Measurements from ENCODE around the gene CD3G.
"Not testable (repeated sequence)": the region's sequence is repeated elsewhere in the genome, so short reads cannot be mapped to it uniquely, and the experiment has no call there.

The CD3G gene

DNA sequence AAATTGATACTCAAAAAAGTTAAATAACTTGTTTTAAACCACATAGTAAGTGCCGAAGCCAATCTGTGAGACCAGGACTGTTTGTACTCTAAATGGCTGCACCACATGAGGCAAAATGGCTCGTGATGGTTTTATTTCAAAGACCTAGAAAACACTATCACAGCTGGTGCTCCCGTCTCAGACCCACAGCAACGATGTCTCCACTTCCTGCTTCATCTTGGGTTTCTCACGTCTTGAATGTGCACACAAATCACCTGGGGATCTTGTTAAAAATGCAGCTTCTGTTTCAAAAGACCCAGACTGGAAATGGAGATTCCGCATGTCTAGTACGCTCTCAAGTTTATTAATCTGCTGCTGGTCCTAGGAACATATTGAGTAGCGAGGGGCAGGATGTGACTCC lies 38.4 kb upstream of the CD3G start:
- peak; percentile 50 for ATAC-seq (ENCODE audit: insufficient read depth, low read depth)

DNA sequence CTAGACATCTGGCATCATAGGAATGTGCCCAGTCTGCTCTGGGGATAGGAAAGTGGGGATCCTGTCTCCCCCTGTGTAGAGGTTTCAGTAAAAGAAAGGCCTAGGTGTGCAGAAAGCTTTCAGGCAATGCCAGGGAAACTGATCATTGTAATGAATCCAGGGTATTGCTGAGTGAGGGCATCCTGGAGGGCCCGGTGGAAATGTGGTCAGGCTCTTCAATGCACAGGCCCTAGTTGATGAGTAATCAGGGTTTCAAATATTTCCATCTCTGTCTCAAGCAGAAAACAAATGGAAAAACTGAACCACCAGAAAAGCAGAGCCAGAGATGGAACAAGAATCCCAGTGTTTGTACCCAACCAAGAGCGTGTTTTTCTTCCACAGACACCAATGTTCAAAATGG lies 37.6 kb upstream of the CD3G start:
- Histone ChIP-seq H3K4me2 (ENCODE audit: insufficient read depth, low read length) (peak overlapping the region; percentile 60), H3K27ac (ENCODE audit: low read length) (peak overlapping the region; percentile 97), H3K4me3 (ENCODE audit: low read depth in 1 of 2, low read length in 2 of 2) (peak overlapping the region in 1 of 2 experiments; percentile 64; a peak in 2 of 4 replicates), H3K27me3 (ENCODE audit: insufficient read depth, low read length, poor library complexity) (no peaks in the 10 kb centered on the region), H2AFZ (ENCODE audit: low read depth, low read length) (no peak overlapping the region), H3K9ac (ENCODE audit: low read depth, low read length) (peak overlapping the region; percentile 80), H4K20me1 (ENCODE audit: insufficient read depth, low read length) (no peaks in the 10 kb centered on the region), H3K79me2 (ENCODE audit: insufficient read depth, low read length) (peaks cover 95% of the 10 kb centered on the region), H3K9me3 (ENCODE audit: insufficient read depth, low read length, severe bottlenecking) (no peaks in the 10 kb centered on the region), H3K36me3 (ENCODE audit: insufficient read depth, low read length) (peaks cover 53% of the 10 kb centered on the region), H3K4me1 (ENCODE audit: insufficient read depth, low read length) (peaks cover 90% of the 10 kb centered on the region)
- TF ChIP-seq, protein P1, sequence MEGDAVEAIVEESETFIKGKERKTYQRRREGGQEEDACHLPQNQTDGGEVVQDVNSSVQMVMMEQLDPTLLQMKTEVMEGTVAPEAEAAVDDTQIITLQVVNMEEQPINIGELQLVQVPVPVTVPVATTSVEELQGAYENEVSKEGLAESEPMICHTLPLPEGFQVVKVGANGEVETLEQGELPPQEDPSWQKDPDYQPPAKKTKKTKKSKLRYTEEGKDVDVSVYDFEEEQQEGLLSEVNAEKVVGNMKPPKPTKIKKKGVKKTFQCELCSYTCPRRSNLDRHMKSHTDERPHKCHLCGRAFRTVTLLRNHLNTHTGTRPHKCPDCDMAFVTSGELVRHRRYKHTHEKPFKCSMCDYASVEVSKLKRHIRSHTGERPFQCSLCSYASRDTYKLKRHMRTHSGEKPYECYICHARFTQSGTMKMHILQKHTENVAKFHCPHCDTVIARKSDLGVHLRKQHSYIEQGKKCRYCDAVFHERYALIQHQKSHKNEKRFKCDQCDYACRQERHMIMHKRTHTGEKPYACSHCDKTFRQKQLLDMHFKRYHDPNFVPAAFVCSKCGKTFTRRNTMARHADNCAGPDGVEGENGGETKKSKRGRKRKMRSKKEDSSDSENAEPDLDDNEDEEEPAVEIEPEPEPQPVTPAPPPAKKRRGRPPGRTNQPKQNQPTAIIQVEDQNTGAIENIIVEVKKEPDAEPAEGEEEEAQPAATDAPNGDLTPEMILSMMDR (IDR thresholded peaks at IDR 0.05; ENCODE audit: borderline replicate concordance, extremely low read depth, low read length, poor library complexity, severe bottlenecking): no peak
- no peak for TF ChIP-seq EZH2 (IDR thresholded peaks at IDR 0.05; ENCODE audit: borderline replicate concordance, low read depth, low read length, severe bottlenecking)
- DNase-seq: peak; percentile 23
- ATAC-seq (ENCODE audit: insufficient read depth, low read depth): no peak

More for the DNA sequence above, 38.4 kb upstream of the CD3G start:
- H3K4me1 ChIP-seq (ENCODE audit: insufficient read depth, low read length): peaks cover 82% of the 10 kb centered on the region
- TF ChIP-seq, protein P1 (IDR thresholded peaks at IDR 0.05; ENCODE audit: borderline replicate concordance, extremely low read depth, low read length, poor library complexity, severe bottlenecking): no peak
- no peak for TF ChIP-seq EZH2 (IDR thresholded peaks at IDR 0.05; ENCODE audit: borderline replicate concordance, low read depth, low read length, severe bottlenecking)
- DNase-seq: peak; percentile 79
- no peaks in the 10 kb centered on the region for H3K27me3 ChIP-seq (ENCODE audit: insufficient read depth, low read length, poor library complexity)
- no peaks in the 10 kb centered on the region for H3K9me3 ChIP-seq (ENCODE audit: insufficient read depth, low read length, severe bottlenecking)
- peak overlapping the region; percentile 97 for H3K27ac ChIP-seq (ENCODE audit: low read length)
- H3K36me3 ChIP-seq (ENCODE audit: insufficient read depth, low read length): peaks cover 45% of the 10 kb centered on the region
- peak overlapping the region; percentile 60 for H3K4me2 ChIP-seq (ENCODE audit: insufficient read depth, low read length)
- H3K79me2 ChIP-seq (ENCODE audit: insufficient read depth, low read length): peaks cover 87% of the 10 kb centered on the region
- H4K20me1 ChIP-seq (ENCODE audit: insufficient read depth, low read length): no peaks in the 10 kb centered on the region
- H3K4me3 ChIP-seq (ENCODE audit: low read depth in 1 of 2, low read length in 2 of 2): peak overlapping the region; percentile 26 to 64
- H2AFZ ChIP-seq (ENCODE audit: low read depth, low read length): no peak overlapping the region
- peak overlapping the region; percentile 80 for H3K9ac ChIP-seq (ENCODE audit: low read depth, low read length)

DNA sequence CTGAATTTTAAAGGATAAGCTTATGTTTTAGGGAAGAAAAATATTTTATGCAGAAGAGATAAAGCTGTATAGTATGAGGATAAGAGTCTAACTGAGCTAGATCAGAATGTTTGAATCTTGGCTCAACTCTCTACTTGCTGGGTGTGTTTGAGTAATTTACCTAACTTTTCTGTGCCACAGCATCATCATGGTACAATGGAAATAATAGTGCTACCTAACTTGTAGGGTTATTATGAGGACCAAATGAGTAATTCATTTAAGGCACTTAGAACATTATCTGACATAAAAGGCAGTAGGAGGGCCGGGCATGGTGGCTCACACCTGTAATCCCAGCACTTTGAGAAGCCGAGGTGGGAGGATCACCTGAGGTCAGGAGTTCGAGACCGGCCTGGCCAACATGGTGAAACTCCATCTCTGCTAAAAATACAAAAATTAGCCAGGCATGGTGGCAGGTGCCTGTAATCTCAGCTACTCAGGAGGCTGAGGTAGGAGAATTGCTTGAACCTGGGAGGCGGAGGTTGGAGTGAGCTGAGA lies 35.1 kb upstream of the CD3G start:
- peak overlapping the region; percentile 97 for H3K27ac ChIP-seq (ENCODE audit: low read length)
- peaks cover 90% of the 10 kb centered on the region for H3K4me1 ChIP-seq (ENCODE audit: insufficient read depth, low read length)
- not testable (repeated sequence) for ATAC-seq (ENCODE audit: insufficient read depth, low read depth); DNase-seq; H3K9ac ChIP-seq (ENCODE audit: low read depth, low read length); H3K27me3 ChIP-seq (ENCODE audit: insufficient read depth, low read length, poor library complexity); H4K20me1 ChIP-seq (ENCODE audit: insufficient read depth, low read length); H2AFZ ChIP-seq (ENCODE audit: low read depth, low read length); H3K9me3 ChIP-seq (ENCODE audit: insufficient read depth, low read length, severe bottlenecking); H3K4me3 ChIP-seq (ENCODE audit: low read depth in 1 of 2, low read length in 2 of 2)
- peaks cover 78% of the 10 kb centered on the region for H3K36me3 ChIP-seq (ENCODE audit: insufficient read depth, low read length)
- H3K79me2 ChIP-seq (ENCODE audit: insufficient read depth, low read length): peaks cover 96% of the 10 kb centered on the region
- H3K4me2 ChIP-seq (ENCODE audit: insufficient read depth, low read length): peak overlapping the region; percentile 60; the same call in 1 of the 2 replicates

DNA sequence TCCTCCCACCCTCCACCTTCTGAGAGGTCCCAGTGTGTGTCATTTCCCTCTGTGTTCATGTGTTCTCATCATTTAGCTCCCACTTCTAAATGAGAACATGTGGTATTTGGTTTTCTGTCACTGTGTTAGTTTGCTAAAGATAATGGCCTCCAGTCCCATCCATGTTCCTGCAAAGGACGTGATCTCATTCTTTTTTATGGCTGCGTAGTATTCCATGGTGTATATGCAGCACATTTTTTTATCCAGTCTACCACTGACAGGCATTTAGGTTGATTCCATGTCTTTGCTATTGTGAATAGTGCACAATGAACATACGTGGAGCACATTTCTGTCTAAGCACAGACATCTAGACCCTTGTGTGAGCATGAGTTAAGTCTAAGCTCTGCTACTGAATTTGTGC lies 33.9 kb upstream of the CD3G start:
- TF ChIP-seq, protein P1 (IDR thresholded peaks at IDR 0.05; ENCODE audit: borderline replicate concordance, extremely low read depth, low read length, poor library complexity, severe bottlenecking): no peak
- no peak for TF ChIP-seq EZH2 (IDR thresholded peaks at IDR 0.05; ENCODE audit: borderline replicate concordance, low read depth, low read length, severe bottlenecking)
- ATAC-seq (ENCODE audit: insufficient read depth, low read depth) (no peak), DNase-seq (no peak)
- Histone ChIP-seq H3K27ac (ENCODE audit: low read length) (peak overlapping the region; percentile 26; the same call in 1 of the 2 replicates), H3K79me2 (ENCODE audit: insufficient read depth, low read length) (peaks cover 89% of the 10 kb centered on the region), H3K4me2 (ENCODE audit: insufficient read depth, low read length) (no peak overlapping the region), H4K20me1 (ENCODE audit: insufficient read depth, low read length) (no peaks in the 10 kb centered on the region), H3K9ac (ENCODE audit: low read depth, low read length) (no peak overlapping the region), H3K4me1 (ENCODE audit: insufficient read depth, low read length) (peaks cover 96% of the 10 kb centered on the region), H2AFZ (ENCODE audit: low read depth, low read length) (no peak overlapping the region), H3K36me3 (ENCODE audit: insufficient read depth, low read length) (peaks cover 90% of the 10 kb centered on the region), H3K4me3 (ENCODE audit: low read depth in 1 of 2, low read length in 2 of 2) (no peak overlapping the region), H3K9me3 (ENCODE audit: insufficient read depth, low read length, severe bottlenecking) (no peaks in the 10 kb centered on the region), H3K27me3 (ENCODE audit: insufficient read depth, low read length, poor library complexity) (no peaks in the 10 kb centered on the region)

All from DND-41 (cell line).